Activated naive CD4-positive, alpha-beta T cell treated with anti-CD3 and anti-CD28 coated beads, Interleukin-2, amount 50 U/mL, for 24 hours (primary cell): ENCODE data around the gene KLK8.
"Not testable (repeated sequence)": the region's sequence is repeated elsewhere in the genome, so short reads cannot be mapped to it uniquely, and the experiment has no call there.

ENCODE experiments used
- H3K27ac Mint-ChIP-seq: one replicate; pipeline ENCODE4 v1.8.0; 2021; ENCODE audit warnings: mild to moderate bottlenecking, mixed read lengths
- H3K27me3 Mint-ChIP-seq: one replicate; pipeline ENCODE4 v1.8.0; 2021; ENCODE audit warnings: mixed read lengths
- H3K36me3 Mint-ChIP-seq: one replicate; pipeline ENCODE4 v1.8.0; 2021; ENCODE audit warnings: mixed read lengths
- H3K4me1 Mint-ChIP-seq: one replicate; pipeline ENCODE4 v1.8.0; 2021; ENCODE audit warnings: mixed read lengths
- H3K4me3 Mint-ChIP-seq: one replicate; pipeline ENCODE4 v1.8.0; 2021; ENCODE audit warnings: mild to moderate bottlenecking, mixed read lengths
- H3K9me3 Mint-ChIP-seq: one replicate; pipeline ENCODE4 v1.8.0; 2021; ENCODE audit warnings: mixed read lengths

KLK8 gene

DNA sequence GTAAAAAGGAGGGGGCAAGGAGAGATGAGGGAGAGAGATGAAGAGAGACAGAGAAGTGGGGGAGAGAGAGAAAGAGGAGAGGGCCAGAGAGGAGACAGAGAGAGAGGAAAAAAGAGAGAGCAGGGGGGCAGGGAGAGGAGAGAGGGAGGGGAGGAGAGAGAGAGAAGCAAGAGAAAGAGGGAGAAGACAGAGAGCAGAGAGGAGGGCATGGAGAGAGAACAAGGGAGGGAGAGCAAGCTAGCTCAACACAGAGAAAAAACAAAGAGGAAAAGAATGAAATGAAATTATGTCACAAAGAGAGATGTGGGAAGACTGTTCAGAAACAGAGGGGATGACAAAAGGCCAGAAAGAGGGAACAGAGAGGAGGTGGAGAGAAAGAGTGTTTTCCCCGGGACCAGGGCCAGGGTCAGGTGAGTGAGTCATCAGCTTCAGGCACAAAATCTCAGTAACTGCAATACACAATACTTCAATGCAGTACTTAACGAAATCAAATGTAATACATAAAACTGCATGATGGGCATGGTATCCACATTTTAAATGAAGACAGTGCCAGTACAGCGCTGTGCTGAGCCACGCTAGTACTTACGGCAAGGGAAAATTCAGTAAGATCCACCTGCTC, 22.5 kb downstream of the KLK8 start:
- Mint-ChIP-seq H3K4me1 (no peaks in the 10 kb centered on the region), H3K36me3 (no peaks in the 10 kb centered on the region), H3K4me3 (no peak overlapping the region), H3K9me3 (no peaks in the 10 kb centered on the region), H3K27me3 (peaks cover 43% of the 10 kb centered on the region), H3K27ac (no peak overlapping the region)

DNA sequence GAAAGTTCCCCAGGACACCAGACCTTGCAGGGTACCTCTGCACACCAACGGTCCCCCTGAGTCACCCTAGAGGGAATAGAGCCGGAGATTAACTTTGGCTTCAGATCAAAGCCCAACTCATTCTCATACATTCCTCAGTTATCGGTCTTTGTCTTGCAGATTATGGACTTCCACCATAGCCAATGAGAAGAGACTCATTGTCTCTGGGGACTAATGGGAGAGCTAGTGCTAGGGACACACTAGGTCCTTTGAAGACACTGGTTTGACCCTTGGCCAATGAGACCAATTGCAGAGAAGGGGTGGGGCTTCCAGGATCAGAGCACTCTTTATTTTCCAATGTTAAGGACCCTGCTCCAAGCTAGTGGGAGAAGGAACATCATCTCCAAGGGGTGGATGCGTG, 23.8 kb downstream of the KLK8 start:
- Mint-ChIP-seq H3K4me3 (no peak overlapping the region), H3K27me3 (peaks cover 47% of the 10 kb centered on the region), H3K36me3 (no peaks in the 10 kb centered on the region), H3K4me1 (no peaks in the 10 kb centered on the region), H3K9me3 (no peaks in the 10 kb centered on the region), H3K27ac (no peak overlapping the region)

DNA sequence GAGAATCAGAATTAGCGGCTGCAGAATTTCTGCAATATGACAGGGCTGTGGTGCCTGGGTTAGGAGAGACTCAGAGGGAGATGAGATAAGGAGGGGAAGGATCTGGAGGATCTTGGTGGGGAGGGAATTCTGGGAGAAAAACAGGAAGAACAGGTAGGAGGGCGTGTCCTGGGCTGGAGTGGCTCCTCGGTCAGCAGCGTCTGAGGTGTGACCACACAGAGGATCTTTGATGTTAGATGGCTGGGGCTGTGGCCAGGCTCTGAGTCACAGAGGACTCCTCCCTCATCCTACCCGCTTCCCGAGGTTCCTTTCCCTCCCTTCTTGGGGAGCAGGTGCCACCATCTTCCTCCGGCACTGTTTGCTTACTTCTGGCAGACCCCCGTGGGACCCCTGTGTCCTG, 25.6 kb downstream of the KLK8 start:
- Mint-ChIP-seq H3K27ac (no peak overlapping the region), H3K9me3 (no peaks in the 10 kb centered on the region), H3K36me3 (no peaks in the 10 kb centered on the region), H3K4me1 (no peaks in the 10 kb centered on the region), H3K4me3 (no peak overlapping the region), H3K27me3 (peaks cover 43% of the 10 kb centered on the region)

DNA sequence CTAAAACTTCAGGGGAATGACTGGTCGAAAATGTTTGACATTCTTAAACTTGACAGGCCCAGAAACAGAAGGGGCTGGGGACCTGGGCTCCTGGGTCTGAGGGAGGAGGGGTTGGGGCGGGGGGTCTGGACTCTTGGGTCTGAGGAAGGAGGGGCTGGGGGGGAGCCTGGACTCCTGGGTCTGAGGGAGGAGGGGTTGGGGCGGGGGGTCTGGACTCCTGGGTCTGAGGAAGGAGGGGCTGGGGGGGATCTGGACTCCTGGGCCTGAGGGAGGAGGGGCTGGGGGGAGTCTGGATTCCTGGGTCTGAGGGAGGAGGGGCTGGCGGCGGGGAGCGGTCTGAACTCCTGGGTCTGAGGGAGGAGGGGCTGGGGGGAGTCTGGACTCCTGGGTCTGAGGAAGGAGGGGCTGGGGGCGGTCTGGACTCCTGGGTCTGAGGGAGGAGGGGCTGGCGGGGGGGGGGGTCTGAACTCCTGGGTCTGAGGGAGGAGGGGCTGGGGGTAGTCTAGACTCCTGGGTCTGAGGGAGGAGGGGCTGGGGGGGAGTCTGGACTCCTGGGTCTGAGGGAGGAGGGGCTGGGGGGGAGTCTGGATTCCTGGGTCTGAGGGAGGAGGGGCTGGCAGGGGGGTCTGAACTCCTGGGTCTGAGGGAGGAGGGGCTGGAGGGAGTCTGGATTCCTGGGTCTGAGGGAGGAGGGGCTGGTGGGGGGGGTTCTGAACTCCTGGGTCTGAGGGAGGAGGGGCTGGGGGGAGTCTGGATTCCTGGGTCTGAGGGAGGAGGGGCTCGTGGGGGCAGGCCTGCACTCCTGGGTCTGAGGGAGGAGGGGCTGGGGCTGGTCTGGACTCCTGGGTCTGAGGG, 26.5 kb downstream of the KLK8 start:
- Mint-ChIP-seq H3K27me3 (peaks cover 43% of the 10 kb centered on the region), H3K9me3 (no peaks in the 10 kb centered on the region), H3K27ac (no peak overlapping the region), H3K4me3 (no peak overlapping the region), H3K36me3 (no peaks in the 10 kb centered on the region), H3K4me1 (no peaks in the 10 kb centered on the region)

DNA sequence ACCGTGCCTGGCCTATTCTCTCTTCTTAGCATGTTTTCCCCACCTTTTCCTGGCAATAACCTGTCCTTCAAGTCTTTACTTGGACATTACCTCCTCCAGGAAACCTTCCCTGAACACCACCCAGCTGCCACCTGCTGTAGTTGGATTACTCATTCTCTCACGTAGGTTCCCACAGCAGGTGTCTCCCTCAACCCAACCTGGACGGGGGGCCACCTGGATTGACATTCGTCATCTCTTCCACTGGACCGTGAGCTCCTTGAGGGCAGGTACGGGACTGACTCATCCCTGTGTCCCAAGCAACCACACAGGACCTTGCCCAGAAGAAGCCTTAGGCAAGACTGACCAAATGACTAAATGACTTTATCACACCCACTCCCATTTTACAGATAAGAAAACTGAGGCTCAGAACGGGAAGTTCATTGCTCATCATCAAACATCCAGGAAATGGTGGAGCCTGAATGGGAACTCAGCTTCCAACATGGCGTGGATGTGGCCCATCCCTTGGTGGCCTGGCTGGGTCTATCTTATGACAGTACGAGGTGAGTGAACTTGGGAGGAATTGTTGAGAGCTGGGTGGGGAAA, 28.5 kb downstream of the KLK8 start:
- Mint-ChIP-seq H3K9me3 (no peaks in the 10 kb centered on the region), H3K4me1 (no peaks in the 10 kb centered on the region), H3K4me3 (no peak overlapping the region), H3K27ac (no peak overlapping the region), H3K36me3 (no peaks in the 10 kb centered on the region), H3K27me3 (peaks cover 45% of the 10 kb centered on the region)

DNA sequence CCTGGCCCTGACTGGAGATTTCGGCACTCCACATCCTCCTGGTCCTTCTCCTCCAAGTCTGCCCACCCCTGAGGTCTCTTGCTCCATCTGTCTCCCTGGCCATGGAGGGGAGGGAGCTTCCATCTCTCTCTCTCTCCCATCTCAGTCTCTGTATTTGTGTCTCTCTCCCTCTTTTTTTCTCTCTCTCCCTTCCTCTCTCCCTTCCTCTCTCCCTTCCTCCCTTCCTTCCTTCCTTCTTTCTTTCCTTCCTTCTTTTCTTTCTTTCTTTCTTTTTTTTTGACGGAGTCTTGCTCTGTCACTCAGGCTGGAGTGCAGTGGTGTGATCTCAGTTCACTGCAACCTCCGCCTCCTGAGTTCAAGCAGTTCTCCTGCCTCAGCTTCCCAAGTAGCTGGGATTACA, 31.6 kb downstream of the KLK8 start:
- not testable (repeated sequence) for H3K27ac Mint-ChIP-seq, H3K4me1 Mint-ChIP-seq, H3K4me3 Mint-ChIP-seq, H3K36me3 Mint-ChIP-seq, H3K9me3 Mint-ChIP-seq
- H3K27me3 Mint-ChIP-seq, result peaks cover 40% of the 10 kb centered on the region

DNA sequence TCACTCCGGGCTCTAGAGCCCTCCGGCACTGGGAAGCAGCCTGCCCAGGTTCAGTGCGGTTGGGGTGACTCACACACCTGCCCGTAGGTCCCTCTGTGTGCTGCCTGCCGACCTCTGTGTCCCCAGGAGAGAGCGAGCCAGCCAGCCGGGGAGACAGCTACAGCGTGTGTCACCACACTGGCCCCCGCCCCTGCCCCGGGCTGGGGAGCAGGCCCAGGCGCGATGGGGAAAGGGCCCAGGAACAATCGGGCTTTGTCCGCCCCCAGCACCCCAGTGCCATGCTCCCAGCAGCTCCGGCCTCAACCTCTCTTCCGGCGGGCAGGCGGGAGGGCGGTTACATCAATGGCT, 32.0 kb downstream of the KLK8 start, which contains the start of gene KLK6:
KLK6 (minus strand) TSS at position 179 of the 348 bp plus-strand sequence. CDS start 1,487 bp downstream, outside the sequence.
- H3K4me1 Mint-ChIP-seq, result no peaks in the 10 kb centered on the region
- H3K36me3 Mint-ChIP-seq, result no peaks in the 10 kb centered on the region
- H3K27ac Mint-ChIP-seq, result no peak within 1 kb of the TSS
- peaks cover 42% of the 10 kb centered on the region for H3K27me3 Mint-ChIP-seq
- no peaks in the 10 kb centered on the region for H3K9me3 Mint-ChIP-seq
- H3K4me3 Mint-ChIP-seq, result no peak within 1 kb of the TSS

DNA sequence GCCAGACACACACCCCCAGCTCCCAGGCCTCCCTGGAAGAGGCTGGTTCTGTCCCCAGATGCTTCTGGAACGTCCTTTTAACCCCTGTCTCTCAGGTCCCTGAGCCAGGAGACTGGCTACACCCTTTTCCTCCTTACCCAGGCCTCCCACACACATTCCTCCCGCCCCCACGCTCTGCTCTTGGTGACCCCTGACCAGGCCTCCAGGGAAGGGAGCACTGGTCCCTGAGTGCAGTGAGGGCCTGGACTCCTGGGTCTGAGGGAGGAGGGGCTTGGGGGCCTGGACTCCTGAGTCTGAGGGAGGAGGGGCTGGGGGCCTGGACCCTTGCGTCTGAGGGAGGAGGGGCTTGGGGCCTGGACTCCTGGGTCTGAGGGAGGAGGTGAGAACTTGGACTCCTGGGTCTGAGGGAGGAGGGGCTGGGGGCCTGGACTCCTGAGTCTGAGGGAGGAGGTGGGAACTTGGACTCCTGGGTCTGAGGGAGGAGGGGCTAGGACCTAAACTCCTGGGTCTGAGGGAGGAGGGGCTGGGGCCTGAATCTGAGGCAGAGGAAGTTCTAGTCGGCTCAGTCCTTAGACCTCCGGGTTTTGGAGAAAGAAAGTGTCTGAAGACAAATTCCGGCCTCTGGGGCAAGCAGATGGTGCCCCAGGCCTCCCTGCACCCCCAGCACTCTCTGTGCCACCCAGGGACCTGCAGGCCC, 32.5 kb downstream of the KLK8 start:
- no peaks in the 10 kb centered on the region for H3K4me1 Mint-ChIP-seq
- H3K36me3 Mint-ChIP-seq, result no peaks in the 10 kb centered on the region
- no peak overlapping the region for H3K27ac Mint-ChIP-seq
- H3K4me3 Mint-ChIP-seq, result no peak overlapping the region
- H3K27me3 Mint-ChIP-seq, result peaks cover 42% of the 10 kb centered on the region
- H3K9me3 Mint-ChIP-seq, result peaks cover 5% of the 10 kb centered on the region

DNA sequence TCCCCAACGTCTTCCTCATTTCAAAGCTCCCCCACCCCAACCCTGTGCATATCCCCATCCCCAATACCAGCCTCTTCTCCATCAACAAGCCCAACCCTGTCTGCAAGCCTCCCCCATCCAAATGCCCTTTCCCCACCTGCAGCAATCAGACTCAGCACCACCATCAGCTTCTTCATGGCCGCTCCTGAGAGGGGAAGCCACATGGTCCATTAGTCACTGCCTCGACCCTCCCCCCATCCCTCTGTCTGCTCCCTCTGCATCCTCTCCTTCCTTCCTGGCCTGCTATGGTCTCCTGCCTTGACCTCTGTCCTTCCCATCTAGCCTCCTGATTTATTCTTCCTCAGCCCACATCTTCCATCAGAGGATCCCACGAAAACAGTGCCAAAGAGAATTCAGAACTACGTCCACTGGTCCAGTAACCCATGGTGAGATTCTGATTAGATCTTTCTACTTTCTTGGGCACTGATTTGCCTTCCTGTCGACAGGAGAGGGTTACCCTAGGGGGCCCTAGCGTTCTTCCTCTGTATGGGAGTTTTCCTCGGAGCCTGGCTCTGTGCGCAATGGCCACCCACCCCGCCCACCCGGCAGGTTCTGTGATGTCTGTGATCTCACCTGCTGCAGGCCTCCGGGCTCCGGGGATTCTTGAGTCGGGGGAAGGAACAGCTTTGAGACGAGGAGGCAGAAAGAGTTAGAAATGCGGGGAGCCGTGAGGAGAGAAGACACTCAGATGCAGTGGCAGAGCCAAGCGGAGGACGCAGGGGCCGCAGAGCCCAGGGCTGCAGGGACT, 33.3 kb downstream of the KLK8 start:
- H3K27me3 Mint-ChIP-seq, result peaks cover 45% of the 10 kb centered on the region
- H3K27ac Mint-ChIP-seq, result no peak overlapping the region
- no peak overlapping the region for H3K4me3 Mint-ChIP-seq
- H3K4me1 Mint-ChIP-seq, result no peaks in the 10 kb centered on the region
- H3K9me3 Mint-ChIP-seq, result peaks cover 9% of the 10 kb centered on the region
- no peaks in the 10 kb centered on the region for H3K36me3 Mint-ChIP-seq

DNA sequence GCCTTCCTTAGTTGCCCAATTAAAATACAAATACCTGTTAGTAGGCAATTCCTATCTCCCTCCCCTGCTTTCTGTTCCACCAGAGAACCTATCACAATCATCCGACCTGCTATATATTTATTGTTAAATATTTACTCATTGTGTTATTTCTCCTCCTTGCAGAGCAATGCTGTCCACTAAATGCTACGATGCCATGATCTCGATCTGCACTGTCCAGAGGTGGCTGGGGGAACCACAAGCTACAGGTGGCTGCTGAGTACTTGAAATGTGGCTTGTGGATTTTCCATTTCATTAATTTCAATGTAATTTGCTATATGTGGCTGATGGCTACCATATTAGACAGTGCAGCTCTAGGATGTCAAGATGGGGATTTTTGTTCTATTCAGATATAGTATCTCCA, 37.1 kb downstream of the KLK8 start:
- peaks cover 24% of the 10 kb centered on the region for H3K9me3 Mint-ChIP-seq
- H3K4me1 Mint-ChIP-seq, result no peaks in the 10 kb centered on the region
- peaks cover 2% of the 10 kb centered on the region for H3K36me3 Mint-ChIP-seq
- peaks cover 37% of the 10 kb centered on the region for H3K27me3 Mint-ChIP-seq
- no peak overlapping the region for H3K4me3 Mint-ChIP-seq
- H3K27ac Mint-ChIP-seq, result no peak overlapping the region

DNA sequence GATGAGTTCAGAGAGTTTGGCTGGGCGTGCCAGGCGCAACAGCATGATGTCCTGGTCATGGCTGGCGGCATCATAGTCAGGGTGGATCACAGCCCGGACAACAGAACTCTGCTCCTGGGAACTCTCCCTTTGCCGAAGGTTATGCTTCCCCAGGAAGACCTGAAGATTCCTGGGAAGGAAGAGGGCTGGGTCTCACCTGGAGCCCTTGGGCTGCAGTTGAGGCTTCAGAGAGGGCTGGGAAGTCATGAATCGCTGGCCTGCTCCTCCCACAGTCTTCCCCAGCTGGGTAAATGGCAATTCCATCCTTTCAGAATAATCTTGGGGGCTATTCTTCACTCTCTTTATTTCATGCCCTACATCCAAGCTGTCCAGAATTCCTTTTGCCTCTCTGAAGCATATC, 38.0 kb downstream of the KLK8 start:
- Mint-ChIP-seq H3K4me3 (no peak overlapping the region), H3K36me3 (peaks cover 2% of the 10 kb centered on the region), H3K9me3 (peaks cover 25% of the 10 kb centered on the region), H3K27me3 (peaks cover 41% of the 10 kb centered on the region), H3K4me1 (no peaks in the 10 kb centered on the region), H3K27ac (no peak overlapping the region)

DNA sequence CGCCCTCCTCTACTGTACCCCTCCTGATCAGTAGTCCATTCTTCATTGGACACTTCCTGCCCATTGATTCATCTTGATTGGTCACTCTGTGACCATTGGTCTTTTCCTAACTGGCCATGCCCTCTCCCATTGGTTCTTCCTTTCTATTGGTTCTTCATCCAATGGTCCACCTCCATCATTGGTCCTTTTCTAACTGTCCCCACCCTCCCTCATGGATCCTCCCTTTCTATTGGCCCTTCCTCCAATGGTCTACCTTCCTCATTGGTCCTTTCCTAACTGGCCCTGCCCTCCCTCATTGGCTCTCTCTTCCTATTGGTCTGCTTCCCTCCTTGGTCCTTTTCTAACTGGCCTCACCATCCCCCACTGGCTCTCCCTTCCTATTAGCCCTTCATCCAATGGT, 39.2 kb downstream of the KLK8 start:
- Mint-ChIP-seq H3K4me3 (no peak overlapping the region), H3K9me3 (peaks cover 25% of the 10 kb centered on the region), H3K4me1 (no peaks in the 10 kb centered on the region), H3K36me3 (peaks cover 2% of the 10 kb centered on the region), H3K27me3 (peaks cover 41% of the 10 kb centered on the region), H3K27ac (no peak overlapping the region)

DNA sequence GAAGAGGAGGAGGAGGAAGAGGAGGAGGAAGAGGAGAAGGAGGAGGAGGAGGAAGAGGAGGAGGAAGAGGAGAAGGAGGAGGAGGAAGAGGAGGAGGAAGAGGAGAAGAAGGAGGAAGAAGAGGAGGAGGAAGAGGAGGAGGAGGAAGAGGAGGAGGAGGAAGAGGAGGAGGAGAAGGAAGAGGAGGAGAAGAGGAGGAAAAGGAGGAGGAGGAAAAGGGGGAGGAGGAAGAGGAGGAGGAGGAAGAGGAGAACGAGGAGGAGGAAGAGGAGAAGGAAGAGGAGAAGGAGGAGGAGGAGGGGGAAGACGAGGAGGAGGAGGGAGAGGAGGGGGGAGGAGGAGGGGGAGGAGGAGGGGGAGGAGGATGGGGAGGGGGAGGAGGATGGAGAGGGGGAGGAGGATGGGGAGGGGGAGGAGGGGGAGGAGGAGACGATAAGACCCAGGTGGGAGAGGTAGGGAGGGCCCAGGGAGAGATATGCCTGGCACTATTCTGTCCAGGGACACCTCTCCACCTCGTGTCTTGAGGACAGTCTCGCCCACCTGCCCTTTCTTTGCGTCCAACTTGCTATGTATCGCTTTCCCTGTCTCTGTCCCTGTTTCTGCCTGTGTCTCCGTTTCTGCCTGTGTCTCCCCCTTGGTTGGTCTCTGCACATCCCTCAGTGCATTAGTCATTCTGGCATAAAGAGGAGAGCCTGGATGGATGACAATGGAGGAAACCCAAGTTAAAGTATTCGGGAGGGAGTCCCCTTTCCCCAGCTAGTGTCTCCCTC, 41.5 kb downstream of the KLK8 start:
- Mint-ChIP-seq H3K27me3 (peaks cover 37% of the 10 kb centered on the region), H3K36me3 (peaks cover 2% of the 10 kb centered on the region), H3K4me3 (no peak overlapping the region), H3K4me1 (no peaks in the 10 kb centered on the region), H3K27ac (no peak overlapping the region), H3K9me3 (peaks cover 25% of the 10 kb centered on the region)

DNA sequence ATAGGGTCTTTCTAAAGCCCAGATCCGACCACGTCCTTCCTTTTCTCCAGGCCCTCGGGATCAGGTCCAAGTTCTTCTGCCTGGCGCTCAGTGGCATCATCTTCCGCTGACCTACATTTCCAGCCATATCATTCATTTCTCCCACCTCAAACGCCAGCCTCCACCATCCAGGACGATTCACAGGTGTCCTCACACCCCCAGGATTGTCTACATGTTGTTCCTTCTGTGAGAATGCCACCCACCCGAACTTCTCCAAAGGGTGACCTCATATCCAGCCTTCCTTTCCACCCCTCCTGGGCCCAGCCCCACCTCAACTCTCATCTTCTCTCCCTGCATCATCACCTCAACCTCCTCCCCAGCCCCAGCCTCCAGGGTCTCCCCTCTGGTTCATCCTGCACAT, 43.8 kb downstream of the KLK8 start:
- Mint-ChIP-seq H3K36me3 (peaks cover 2% of the 10 kb centered on the region), H3K4me1 (no peaks in the 10 kb centered on the region), H3K4me3 (no peak overlapping the region), H3K9me3 (peaks cover 12% of the 10 kb centered on the region), H3K27me3 (peaks cover 23% of the 10 kb centered on the region), H3K27ac (no peak overlapping the region)

DNA sequence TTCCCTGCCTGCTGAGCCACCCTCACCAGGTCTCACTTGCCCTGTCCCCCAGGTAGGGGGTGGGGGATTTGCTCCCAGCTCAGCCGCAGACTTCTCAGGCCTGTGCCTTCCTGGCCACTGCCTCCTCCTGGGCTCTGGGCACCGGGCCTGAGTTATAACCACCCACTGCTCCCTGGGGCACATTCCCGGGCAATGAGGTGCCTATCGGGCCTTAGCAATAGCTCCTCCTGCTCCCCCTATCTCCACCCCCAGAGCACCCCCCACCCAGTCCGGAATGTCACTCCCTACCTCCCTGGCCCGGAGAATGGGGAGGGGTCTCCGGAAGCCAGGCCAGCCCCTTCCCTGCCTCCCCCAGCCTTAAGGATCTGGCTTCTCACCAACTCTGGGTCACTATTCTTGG, 48.5 kb downstream of the KLK8 start, which contains the start of gene KLK5:
KLK5 (minus strand) TSS at position 129 of the 400 bp plus-strand sequence. CDS start 381 bp downstream, outside the sequence.
- Mint-ChIP-seq H3K4me1 (no peaks in the 10 kb centered on the region), H3K4me3 (no peak within 1 kb of the TSS), H3K27ac (no peak within 1 kb of the TSS), H3K9me3 (no peaks in the 10 kb centered on the region), H3K27me3 (peaks cover 24% of the 10 kb centered on the region), H3K36me3 (no peaks in the 10 kb centered on the region)
